GM21526 (cell line): ENCODE measurements around the gene ATP5F1E.

Experiments
- ATAC-seq: cut with Tn5 transposase; IDR thresholded peaks from one replicate; pipeline ENCODE4 v1.9.1; 2021; ENCODE audit warnings: moderate library complexity; ENCODE audit not compliant: unreplicated experiment, low FRiP score

ATP5F1E gene

GRCh38 chr20:59032023-59032712 lies at the start of gene ATP5F1E:
TSS of gene ATP5F1E (minus strand) at chr20:59032335. CDS start at chr20:59032251, 84 bp downstream.
- peak; percentile 90 for ATAC-seq

- no peak for ATAC-seq
Measured at GRCh38 chr20:59081036-59081435, 48.9 kb upstream of the ATP5F1E start.

DNA sequence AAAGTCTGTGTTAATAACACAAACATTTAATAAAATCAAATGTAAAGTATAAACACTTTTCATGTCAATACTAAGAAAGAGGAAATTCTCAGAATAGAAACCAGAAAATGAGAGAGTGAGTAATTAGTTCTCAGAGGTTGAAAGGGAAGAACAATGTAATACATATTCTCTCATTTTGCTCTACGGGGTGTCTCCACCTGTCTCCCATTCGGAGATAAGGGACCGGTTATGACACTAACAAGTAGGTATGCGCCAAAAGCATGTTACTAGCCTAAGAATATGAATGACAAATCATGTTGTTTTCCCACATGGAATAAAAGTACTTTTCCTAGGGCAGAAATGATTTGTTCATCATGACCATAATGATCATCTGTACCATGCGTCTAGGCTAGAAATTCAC lies 46.1 kb upstream of the ATP5F1E start:
- ATAC-seq = no peak

DNA sequence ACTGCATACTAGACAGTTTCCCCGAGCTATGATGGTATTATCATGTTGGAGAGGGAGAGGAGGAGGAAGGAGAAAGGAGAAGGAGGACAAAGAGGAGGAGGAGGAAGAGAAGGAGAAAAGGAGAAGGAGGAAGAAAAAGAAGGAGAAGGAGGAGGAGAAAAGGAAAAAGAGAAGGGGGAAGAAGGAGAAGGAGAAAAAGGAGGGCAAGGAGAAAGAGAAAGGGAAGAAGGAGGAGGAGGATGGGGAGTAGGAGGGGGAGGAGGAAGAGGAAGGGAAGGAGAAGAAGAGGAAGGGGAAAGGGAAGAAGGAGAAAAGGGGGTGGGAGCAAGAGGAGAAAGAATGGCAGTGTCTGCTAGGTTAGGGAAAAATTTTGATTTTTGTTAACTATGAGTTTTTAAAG lies 45.6 kb upstream of the ATP5F1E start:
- ATAC-seq = no peak

DNA sequence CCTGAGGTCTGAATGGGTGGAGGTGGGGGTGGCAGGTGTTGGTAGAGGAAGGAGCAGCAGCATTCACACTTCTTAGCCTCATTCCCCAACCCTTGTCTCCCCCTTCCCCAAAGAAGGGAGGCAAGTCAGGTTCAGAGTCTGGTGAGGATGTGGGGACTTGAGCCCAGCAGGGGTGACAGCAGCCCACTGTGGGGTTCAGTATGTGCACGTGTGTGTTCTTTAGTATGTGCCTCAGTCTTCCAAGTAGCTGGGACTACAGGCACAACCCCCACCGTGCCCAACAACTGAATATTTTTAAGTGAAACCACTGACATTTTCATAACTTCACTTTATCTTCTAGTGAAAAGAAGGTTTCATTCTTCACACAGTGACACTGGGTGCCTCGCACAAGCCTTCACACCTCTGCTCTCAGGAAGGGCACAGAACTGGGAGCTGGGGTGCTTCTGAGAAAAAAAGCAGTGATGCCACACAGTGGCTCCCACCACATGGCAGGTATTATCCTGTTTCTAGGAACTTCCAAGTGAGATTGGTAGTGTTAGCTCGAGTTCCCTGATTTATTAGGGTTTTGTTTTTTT lies 43.9 kb upstream of the ATP5F1E start:
- no peak for ATAC-seq

DNA sequence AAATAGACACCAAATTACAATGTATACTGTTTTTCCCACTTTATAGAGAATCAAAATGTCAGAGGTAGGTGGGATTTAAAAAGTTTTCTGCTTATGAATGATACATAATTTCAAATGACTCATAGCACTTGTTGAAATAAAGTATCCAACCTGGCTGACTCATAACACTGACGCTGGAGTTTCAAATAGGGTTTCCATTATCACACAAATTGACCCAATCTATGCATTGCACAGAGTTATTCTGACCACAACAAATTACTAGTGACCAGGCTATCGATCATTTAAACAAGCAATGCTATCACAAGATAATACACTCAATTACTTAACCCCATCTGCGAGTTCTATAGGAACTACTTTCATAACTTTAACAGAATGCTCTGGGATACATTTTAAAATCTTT lies 42.3 kb upstream of the ATP5F1E start:
- no peak for ATAC-seq

DNA sequence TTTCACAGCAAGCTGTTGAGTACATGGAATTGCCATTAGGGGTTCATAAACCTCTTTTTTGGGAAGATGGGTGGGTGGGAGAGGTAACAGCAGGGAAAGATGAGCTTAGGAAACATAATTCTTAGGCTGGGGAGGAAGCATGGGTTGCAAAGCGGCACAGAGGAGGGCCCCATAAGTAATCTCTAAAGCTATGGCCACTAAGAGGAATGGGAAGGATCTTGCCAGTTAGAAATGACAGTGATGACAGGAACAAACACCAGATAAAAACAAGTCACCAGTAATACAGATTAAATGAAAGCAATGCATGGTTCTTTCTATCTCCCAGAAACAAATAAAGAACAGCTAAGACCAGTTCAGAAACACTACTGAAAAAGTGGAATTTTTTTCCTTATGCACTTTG lies 41.4 kb upstream of the ATP5F1E start:
- no peak for ATAC-seq

GRCh38 chr20:59071216-59071615 lies 39.1 kb upstream of the ATP5F1E start:
- ATAC-seq = no peak

DNA sequence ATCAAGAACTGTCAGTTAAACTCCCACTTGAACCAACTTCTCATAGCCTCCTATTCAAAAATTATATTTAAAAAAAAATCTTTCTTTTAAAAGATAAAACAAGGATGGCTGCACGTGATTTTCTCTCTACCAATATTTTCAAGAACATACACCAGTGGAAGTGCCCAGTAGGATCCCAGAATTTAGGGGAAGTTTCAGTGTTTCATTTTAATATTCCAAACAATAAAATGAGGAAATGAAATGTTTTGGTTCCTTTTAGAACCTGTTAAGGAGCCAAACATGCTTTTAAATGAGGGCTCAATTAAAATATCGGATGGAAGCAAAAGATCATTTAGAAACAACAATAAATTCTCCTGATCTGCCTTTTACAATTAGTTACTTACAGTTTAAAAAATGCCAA lies 36.9 kb upstream of the ATP5F1E start:
- no peak for ATAC-seq

DNA sequence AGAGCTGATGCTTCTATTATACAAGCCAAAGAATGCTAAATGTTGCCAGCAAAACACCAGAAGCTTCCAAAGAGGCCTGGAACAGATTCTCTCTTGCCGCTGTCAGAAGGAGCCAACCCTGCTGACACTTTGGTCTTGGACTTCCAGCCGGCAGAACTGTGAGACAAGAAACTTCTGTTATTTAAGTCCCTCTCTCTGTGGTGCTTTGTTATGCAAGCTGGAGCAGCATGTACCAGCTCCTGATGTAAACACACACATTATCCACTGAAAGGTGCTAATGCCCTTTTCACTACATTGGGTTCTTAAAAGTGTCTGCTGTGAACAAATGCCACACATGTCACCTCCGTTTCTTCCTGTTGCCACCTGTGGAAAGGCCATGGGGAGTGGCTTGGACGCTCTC lies 36.4 kb upstream of the ATP5F1E start:
- ATAC-seq = no peak

GRCh38 chr20:59064214-59064722 lies 32.1 kb upstream of the ATP5F1E start:
- no peak for ATAC-seq

- ATAC-seq = no peak
Measured at GRCh38 chr20:59063358-59064213, 31.5 kb upstream of the ATP5F1E start.

GRCh38 chr20:59062081-59062480 lies 29.9 kb upstream of the ATP5F1E start:
- ATAC-seq = no peak

DNA sequence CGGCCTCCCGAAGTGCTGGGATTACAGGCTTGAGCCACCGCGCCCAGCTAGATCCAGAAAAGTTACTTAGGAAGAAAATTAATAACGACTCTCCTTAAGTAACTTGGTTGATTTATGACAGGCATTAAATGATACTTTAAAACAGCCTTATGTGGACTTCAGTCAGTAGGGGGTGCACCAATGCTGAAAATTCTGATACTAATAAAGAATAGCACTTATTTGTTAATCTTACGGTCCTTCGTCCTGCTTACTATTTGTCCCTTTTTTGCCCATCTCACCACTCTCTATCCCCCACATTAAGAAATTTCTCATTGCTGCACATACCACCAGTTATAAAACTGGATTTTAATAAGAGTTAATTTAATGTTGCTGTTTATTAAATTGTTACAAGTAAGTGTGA lies 23.2 kb upstream of the ATP5F1E start:
- ATAC-seq = no peak

DNA sequence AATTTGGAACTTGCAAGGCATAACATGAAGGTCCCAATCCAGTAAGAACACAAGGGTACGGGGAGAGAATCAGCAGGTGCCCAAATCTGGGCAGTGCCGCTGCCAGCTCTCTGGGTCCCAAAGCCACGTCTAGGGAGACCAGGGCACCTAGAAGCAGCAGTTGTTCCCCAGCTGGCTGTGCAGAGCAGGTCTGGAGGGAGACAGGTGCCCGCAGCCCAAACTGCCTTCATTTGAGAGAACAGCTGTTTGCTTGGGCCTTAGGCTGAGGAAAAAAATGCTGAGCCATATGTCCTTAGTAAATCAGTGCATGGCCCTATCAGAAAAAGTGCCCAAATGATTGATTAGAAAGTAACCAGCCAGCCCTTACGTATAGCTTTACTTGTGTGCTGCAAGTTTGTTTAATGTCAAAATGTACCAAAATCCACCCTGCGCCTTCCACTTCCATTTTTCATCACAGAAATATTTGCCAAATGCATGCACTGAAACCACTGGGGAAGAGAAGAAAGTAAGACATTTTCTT lies 19.6 kb upstream of the ATP5F1E start:
- ATAC-seq = no peak

DNA sequence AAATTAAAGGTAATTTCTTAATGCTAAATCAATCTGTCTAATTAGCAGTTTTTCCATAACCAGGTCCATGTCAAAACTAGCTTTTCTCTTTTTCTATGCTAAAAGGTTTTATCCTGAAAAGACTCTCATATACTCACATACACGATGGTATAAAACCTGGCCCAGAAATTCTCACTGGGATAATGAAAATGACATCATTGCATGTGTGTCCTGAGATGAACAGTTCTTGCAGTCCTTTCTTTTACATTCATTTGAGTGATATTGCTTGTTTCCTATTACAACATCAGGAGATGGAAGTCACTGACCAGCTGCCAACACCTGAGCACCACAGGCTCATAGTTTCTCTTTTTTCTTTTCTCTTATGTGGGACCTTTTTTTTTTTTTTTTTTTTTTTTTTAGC lies 18.3 kb upstream of the ATP5F1E start:
- ATAC-seq = no peak

DNA sequence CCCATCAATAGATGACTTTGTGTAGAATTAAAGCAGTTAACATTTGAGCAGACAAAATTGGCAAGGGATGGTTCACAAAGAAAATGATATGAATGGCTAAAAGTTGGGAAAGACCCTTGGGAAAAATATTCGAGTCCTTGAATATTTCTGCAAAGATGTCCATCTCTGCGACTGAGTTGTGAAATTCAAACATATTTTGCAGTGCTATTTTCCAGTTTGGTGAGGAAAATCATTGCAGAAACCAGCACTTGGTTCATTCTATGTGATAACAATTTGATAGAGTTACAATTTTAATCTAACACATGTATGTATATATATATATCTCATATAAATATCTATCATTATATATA lies 16.5 kb upstream of the ATP5F1E start:
- no peak for ATAC-seq

- ATAC-seq = no peak
Measured at GRCh38 chr20:59047938-59048680, 16.0 kb upstream of the ATP5F1E start.

DNA sequence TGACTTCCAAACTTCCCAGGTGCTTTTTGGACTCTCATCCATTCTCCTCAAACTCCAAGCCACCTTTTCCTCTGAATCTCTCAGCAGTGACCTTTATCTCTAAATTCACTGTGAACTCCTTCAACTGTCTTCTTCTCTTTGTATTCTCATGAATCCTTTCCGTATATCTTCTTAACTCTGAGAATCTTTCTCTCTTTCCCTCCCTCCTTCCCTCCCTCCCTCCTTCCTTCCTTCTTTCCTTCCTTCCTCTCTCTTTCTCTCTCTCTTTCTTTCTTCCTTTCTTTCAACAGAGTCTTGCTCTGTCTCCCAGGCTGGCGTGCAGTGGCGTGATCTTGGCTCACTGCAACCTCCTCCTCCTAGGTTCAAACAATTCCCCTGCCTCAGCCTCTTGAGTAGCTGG lies 14.7 kb upstream of the ATP5F1E start:
- no peak for ATAC-seq

- ATAC-seq = no peak
Measured at GRCh38 chr20:59044796-59045195, 12.7 kb upstream of the ATP5F1E start.

DNA sequence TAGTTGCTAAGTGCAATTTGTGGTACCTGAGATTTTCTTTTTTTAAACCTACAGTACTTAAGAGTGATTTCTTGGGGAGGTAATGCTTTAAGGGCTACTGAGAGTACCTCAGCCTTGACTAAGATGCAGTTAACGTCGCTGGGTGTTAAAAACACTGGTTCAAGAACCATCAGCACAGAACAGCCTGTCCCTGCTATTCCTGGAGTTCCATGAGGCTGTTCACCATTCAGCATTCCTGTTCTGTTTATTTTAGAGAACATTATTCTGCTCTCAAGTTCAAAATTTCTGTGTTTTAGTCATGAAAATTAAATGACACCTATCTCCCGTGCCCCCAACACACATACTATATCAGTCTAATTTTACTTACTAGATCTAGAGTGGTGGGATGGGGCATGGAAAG lies 12.2 kb upstream of the ATP5F1E start:
- no peak for ATAC-seq
